CD4-positive, alpha-beta T cell treated with Interleukin-6 at 100 ng/mL for 8 hours (primary cell): ENCODE data around the gene FGF2.

Experiments used
- DNase-seq: peaks from one replicate; pipeline ENCODE4 v3.0.0-alpha.2; 2020; ENCODE audit warnings: mixed read lengths, low spot score

FGF2 gene

DNA sequence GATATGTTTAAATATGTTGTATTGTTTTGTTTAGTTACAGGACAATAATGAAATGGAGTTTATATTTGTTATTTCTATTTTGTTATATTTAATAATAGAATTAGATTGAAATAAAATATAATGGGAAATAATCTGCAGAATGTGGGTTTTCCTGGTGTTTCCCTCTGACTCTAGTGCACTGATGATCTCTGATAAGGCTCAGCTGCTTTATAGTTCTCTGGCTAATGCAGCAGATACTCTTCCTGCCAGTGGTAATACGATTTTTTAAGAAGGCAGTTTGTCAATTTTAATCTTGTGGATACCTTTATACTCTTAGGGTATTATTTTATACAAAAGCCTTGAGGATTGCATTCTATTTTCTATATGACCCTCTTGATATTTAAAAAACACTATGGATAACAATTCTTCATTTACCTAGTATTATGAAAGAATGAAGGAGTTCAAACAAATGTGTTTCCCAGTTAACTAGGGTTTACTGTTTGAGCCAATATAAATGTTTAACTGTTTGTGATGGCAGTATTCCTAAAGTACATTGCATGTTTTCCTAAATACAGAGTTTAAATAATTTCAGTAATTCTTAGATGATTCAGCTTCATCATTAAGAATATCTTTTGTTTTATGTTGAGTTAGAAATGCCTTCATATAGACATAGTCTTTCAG, 68.8 kb downstream of the FGF2 start:
- DNase-seq: no peak

DNA sequence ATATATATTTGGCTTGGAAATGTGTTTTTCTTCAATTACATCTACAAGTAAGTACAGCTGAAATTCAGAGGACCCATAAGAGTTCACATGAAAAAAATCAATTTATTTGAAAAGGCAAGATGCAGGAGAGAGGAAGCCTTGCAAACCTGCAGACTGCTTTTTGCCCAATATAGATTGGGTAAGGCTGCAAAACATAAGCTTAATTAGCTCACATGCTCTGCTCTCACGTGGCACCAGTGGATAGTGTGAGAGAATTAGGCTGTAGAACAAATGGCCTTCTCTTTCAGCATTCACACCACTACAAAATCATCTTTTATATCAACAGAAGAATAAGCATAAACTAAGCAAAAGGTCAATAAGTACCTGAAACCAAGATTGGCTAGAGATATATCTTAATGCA, 69.6 kb downstream of the FGF2 start:
- DNase-seq: no peak

DNA sequence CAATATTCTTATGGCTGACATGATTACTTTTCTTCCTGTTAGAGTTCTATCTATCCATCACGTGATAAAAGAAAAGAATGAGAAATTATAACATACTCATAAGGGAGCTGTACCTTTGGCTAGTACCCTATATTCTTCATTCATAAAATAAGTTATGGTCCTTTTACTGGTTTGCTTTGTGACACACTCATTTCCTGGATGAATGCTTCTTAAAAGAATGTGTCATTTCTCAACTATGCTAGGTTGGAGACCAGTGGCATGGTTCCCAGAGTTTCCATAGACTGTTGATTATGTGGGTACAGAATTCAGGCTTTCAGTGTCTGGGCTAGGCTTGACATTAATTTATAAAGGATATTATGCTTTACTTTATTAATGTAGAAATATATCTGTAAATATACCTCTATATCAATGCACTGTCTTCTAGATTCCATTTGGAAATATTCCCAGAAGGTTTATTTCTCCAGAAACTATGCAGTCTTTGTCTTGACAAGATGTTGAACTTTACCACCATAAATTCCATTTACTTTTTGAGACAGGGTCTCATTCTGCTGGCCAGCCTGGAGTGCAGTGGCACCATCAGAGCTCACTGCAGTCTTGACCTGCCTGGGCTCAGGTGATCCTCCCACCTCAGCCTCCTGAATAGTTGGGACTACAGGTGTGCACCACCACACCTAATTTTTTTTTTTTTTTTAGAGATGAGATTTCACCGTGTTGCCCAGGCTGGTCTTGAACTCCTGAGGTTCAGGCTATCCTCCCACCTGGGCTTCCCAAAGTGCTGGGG, 71.9 kb downstream of the FGF2 start:
- DNase-seq: no peak

DNA sequence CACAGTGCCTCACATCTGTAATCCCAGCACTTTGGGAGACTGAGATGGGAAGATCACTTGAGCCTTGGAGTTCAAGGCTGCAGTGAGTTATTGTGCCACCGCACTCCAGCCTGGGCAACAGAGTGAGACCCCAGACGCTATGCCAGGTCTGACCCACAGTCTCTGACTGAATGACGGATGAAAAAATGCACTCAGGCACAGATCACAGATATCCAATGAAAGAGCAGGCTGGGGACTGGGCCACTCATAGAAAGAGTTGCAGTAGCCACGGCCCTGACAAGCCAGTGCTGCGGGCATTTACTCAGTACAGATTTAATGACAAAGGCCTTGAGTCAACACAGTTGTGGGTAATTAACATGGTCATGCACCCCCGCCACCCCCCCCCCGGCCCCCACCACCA, 73.1 kb downstream of the FGF2 start:
- DNase-seq: no peak

DNA sequence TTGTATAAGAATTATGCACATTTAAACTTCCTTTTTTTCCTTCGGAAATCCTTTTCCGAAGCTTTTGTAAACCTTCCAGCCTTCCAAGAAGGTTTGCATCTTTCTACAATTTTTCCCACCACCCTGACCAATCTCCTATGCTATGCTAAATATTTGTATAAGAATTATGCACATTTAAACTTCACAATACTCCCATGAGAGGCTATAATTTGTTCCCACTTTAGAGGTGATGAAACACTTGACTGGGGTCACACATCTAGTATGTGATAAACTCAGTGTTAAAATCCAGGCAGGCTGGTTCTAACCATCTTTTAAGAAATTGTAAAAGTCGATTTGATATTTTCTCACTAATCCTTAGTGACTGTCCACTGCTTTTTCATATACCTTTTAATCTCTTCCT, 73.7 kb downstream of the FGF2 start:
- no peak for DNase-seq

DNA sequence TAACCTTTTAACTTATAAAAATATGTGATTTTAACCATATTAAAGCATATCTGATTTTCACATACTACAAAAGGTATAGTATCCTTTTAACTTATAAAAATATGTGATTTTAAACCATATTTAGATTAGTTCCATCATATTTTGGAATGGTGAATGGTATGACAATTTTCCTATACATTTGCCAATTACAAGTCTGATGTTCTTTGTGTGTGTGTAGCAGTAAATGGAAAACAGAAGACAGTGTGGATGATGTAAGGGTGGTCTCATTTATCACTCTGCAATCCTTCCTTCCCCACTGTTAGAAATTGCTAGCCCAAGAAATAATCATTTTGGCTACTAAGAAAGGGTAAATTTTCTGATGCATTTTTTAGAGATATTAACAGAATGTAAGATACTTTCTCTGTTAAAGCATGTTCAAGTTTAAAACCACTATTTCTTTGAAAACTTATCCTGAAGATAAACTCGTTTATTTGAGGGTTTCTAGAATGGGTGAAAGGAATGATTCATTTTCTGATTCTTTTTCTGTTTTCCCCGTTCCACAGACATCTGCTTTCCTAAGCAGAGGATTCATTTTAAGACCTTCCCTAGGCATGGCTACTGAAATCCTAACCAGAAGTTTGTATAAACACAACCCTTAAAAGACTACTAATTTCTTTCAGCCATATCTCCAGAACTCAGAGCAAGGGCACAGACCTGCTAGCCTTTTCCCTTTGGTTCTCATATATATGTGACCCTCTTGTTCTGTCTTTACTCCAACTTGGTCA, 74.8 kb downstream of the FGF2 start:
- no peak for DNase-seq

DNA sequence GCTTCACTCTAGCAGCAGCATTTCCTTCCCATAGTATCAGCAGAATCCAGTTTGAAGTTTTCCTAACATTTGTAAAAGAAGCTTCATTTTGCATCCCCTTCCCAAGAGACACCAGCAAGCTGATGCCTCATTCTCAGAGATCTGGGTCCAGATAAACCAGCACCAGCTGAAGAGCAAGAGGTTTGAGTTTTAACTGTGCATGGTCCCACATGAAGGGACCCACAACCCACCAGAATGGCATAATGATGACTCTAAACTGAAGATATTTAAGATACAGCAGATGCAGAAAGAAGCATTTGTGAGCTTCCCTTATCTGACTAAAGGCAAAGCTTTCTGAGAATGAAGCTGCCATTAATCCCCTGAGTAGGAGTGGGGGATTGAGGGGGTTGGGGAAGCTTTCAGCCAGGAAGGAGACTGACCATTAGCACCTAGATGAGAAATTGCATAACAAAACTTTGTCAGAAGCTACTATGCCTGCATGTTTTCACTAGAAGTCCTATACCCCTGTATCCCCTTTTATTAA, 77.2 kb downstream of the FGF2 start:
- DNase-seq: no peak

DNA sequence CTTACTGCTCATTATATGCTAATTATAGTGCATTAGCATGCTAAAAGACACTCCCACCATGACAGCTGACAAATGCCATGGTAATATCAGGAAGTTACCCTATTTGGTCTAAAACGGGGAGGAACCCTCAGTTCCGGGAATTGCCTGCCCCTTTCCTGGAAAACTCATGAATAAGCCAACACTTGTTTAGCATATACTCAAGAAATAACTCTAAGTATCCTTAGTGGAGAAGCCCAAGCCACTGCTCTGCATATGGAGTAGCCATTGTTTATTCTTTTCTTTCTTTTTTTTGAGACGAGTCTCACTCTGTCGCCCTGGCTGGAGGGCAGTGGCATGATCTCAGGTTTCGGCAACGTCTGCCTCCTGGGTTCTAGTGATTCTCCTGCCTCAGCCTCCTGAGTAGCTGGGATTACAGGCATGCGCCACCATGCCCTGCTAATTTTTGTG, 80.3 kb downstream of the FGF2 start:
- DNase-seq: no peak

DNA sequence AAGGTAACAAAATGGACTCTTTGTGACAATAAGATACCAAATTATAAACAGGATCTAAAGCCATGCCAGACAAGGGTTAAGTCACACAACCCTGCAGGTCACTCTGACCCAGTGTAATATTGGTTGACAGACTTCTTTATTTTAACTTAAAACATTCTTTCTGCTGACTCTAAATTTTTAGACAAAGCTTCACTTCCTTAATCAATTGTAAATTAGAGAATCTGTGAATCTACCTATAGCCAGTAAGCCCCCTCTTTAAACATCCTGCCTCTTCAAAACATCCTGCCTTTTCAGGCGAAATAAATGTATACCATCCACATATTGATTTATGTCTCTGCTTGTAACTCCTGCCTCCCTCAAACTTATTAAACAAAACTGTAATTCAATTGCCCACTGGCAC, 81.6 kb downstream of the FGF2 start:
- no peak for DNase-seq

DNA sequence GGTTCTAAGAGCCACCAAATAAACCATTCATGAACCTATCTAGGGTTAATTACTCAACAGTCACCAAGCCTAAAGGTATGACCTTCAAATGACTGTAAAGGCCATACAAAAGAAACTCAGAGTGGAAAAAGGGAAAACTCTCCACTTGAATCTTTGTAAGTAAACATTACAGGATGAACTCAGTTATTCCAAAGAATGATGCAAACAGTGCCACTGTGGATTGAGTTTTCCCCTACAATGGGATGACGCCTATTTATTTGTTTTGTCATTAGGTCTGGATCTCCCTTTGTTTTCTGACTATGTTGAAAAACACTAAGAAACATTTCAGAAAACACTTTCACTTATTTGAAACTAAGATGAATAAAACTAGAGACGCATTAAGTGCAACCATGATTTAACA, 83.1 kb downstream of the FGF2 start:
- no peak for DNase-seq

DNA sequence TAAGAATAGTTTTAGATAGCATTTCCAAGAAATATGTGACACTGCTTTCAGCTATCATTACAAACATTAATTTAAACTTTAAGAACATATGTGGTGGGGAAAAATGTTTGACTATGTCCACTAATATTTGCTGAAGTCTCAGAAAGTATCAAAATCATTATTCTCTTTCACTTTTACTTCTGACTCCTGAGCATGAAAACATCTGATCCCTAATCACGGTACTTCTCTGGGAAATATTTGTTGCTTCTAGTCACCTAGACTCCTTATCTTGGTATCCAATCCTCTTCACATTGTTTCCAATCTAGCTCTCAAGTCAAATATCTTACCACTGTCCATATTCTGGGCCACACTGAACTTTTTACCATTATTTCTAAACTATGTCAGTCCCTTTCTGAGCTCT, 85.0 kb downstream of the FGF2 start:
- no peak for DNase-seq

DNA sequence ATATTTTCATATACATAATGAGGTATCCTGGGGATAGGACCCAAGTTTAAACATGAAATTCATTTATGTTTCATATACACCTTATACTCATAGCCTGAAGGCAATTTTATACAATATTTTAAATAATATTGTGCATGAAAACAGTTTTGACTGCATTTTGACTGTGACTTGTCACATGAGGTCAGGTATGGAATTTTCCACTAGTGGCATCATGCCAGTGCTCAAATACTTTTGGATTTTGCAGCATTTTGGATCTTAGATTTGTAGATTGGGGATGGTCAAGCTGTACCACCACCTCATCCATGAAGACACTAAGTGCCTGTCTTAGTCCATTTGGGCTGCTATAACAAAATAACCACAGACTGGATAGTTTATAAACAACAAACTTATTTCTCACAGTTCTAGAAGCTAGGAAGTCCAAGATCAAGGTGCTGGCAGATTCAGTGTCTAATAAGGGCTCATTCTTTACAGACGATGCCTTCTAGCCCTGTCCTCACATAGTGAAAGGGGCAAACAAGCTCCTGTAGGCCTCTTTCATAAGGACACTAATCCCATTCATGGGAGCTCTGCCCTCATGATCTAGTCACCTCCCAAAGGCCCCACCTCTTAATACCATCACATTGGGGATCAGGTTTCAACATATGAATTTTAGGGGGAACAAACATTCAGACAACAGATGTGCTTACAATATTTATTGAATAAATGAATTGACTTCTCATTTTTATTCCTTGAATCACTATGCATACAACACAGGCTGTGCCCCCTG, 86.4 kb downstream of the FGF2 start:
- DNase-seq: no peak

DNA sequence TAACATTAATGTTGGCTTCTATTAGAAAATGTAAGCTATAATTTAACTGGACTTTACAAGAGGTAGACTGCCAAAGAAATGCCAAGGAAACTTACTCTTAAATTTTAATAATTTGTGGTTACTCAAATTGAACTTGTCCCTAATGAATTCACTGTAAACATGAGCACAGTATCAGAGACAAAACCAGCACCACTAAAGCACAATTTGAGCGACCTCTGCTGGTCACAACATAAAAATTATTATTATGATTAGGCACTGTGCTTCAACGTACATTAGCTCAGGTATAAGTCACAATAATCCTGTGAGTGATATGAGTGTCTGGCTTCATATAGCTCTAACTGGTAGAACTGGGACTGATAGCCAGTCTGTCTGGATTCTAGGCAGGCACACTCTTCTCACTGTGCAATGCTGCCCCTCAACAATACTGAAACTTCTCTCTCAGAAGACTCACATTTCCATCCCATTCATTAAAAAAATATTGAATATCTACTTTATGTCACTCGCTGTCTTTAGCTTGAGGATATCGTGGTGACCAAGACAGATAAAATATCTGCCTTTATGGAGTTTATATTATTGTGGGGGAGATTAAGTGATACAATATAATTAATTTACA, 87.8 kb downstream of the FGF2 start:
- peak; percentile 20 for DNase-seq

DNA sequence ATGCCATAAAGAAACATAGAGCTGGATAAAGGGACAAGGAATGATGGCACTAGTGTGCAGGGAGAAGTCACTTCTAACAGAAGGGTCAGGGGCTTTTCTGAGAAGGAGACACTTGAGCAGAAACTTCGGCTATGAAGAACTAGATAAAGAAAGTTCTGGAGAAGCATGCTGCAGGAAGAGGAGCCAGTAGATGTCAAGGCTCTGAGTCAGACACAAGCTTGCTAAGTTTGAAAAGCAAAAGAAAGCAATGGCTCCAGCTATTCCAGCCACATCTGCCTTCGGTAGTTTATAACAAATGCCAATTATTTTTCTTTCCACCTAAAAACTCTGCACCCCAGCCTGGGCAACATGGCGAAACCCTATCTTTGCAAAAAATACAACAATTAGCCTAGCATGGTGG, 88.3 kb downstream of the FGF2 start:
- no peak for DNase-seq

DNA sequence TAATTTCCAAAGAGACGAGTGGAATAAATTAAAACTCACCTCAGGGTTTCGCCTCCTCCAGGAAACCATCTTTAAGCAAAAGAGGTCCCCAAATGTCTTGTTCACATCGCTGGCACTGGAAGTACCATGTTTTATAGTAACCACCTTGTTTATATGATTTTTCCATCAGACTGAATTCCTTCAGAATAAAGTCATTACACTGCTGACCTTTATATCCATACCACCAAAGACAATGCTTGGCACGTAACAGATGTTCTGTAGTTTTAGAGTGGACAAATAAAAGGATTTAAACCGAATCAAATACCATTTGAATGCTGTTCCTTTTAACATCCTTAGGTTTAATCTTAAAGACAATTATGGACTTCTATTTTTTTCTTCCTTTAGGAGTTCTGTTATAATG, 91.1 kb downstream of the FGF2 start:
- no peak for DNase-seq

DNA sequence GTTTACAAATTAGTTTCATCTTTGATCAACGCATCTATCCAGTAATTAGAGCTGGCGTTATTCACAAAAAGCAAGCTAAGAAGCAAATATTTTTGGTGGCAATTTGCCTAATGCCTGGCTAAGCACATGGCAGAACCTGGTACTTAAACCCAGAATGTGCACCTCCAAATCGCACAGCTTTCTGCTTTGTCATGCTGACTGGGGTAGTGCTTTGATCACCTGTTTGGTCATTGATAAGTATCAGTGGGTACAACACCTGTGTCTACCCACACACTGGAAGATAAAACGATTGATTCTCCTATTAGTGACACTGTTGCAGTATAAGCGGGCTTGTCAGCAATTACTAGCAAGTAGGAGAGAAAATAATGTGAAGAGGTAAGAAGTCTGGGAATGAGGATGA, 93.8 kb downstream of the FGF2 start:
- no peak for DNase-seq

DNA sequence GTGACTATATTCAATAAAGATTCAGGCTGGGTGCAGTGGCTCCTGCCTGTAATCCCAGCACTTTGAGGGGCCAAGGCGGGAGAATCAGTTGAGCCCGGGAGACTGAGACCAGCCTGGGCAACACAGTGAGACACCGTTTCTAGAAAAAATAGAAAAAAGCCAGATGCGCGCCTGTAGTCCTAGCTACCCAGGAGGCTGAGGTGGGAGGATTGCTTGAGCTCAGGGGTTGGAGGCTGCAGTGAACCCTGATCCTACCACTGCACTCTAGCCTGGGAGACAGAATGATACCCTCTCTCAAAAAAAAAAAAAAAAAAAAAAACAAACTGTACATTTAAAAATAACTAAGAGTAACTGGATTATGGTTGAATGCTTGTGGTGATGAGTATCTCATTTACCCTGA, 94.7 kb downstream of the FGF2 start:
- no peak for DNase-seq

DNA sequence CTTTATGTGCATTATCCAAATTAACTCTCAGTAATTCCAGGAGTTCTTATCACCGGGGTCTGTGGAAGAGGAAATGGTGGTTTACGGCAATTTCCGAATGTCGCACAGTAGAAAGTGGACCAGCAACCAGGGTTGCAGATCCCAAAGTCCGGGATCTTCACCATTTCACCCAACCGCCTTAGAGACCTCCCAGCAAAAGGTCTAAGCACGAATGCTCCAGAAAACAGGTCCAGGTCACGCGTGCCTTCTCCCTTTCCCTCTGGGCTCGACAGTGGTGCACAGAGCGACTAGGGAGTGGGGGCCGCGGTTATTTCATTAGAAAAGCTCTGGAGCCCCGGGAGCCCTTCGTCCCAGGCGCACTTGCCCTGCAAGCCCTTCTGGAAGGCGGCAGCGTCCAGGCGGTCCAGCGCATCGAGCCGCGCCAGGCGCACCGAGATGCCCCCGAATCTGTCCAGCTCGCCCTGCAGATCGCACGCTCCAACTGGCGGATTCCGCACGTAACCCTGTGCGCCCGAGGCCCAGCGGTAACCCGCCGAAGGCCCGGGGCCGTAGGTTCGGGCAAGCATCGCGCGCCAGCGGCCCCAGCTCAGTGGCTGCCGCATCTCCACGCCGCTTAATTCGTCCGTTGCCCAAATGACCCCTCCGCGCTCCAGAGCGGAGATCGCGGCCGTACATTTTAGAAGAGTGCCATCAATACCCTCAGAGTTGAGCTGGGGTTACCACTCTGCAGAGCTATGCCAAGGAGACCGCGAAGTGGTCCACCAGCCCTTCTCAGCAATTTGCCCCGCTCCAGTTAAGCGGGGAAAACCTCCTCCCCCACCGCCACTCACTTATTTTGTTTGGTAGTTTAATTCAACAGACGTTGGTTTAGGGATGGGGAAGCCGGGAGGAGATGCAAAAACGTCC, 95.6 kb downstream of the FGF2 start, which contains the start of gene NUDT6:
Gene NUDT6 (minus strand): TSS at position 627 of the 906 bp plus-strand sequence. CDS start 25 bp downstream, at position 602.
- peak; percentile 6 for DNase-seq

DNA sequence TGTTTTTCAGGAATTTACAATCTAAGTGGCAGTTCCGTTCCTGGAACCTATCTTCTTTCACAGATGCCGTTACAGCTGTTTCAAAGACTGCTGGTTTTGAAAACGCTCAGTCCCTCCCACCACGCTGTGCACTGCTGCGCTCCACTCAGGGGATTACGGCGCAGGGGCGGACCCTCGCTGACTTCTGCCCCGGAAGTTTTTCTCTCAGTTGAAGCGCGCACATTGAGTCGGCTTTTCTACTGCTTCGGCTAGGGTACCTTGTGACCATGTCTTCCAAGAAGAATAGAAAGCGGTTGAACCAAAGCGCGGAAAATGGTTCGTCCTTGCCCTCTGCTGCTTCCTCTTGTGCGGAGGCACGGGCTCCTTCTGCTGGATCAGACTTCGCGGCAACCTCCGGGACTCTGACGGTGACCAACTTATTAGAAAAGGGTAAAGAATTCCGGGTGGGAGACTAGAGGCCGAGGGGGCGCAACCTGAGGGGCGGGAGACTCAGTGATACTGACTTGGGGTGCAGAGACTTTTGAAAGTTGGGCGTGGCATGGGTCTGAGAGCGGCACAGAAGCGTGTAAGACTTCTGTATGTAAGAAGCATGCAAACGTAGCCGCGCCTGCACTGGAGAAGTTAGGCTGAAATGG, 96.4 kb downstream of the FGF2 start:
- peak; percentile 85 for DNase-seq

DNA sequence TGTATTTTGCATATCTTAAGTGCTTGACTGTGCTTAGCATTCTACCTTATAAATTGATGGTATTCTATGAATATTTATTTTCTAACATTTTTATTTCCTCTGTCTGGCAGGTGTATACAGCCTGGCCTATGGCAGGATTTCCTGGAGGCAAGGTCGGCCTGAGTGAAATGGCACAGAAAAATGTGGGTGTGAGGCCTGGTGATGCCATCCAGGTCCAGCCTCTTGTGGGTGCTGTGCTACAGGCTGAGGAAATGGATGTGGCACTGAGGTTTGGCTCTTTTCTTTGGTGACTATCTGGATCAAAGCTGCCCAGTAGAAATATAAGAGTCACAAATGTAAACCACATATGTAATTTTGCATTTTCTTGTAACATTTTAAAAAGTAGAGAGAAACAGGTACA, 102.3 kb downstream of the FGF2 start:
- no peak for DNase-seq
